ENCODE results near the gene PDRG1. TPM values are rescaled to one million over a fixed set of nuclear protein-coding genes. Genes with fewer than 3 reads are reported as not detected.

Gene PDRG1
- total RNA-seq = 10 to 100 TPM; 13.1 to 13.4 TPM

GRCh38 chr20:31951530-31952453 lies at the start of gene PDRG1:
Gene PDRG1, minus strand, starts transcription at chr20:31952046. Its CDS starts 85 bp downstream, at chr20:31951961.
- POLR2A ChIA-PET = interaction anchor here (0.6 to 1.3 kb wide), 7 partner anchors 15 to 448 kb away, joined by 3 to 4 read pairs (median 3); no protein-coding TSS in a partner anchor
- peaks cover 25% of the 10 kb centered on the region for H3K36me3 Mint-ChIP-seq

DNA sequence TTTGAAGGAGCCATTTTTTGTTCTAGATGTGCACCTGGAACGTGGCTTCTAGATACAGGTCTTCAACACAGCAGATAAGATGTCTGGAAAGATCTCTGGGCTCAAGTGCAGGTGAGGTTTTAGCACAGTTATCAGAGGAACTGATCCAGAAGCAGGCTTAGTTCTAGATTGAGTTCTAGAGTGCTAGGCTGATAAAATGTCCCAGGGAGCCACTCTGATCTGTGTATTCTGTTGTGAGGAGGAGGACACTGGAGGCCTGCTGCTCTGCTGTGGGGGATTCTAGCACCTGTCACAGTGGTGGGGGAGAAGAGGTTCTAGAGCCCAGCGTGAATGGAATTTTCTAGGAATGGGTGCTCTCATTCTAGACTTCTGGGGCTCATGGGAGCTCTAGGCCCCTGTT lies 46.4 kb upstream of the PDRG1 start:
- Mint-ChIP-seq H3K27ac (no peak overlapping the region), H3K27me3 (peaks cover 27% of the 10 kb centered on the region)
- POLR2A ChIA-PET = no interaction called here

More at GRCh38 chr20:31951530-31952453, at the start of gene PDRG1:
- peaks cover 23% of the 10 kb centered on the region for H3K4me1 Mint-ChIP-seq
- peak; percentile 96 for ATAC-seq (ENCODE audit: low read depth)
- H3K9me3 Mint-ChIP-seq = no peaks in the 10 kb centered on the region
- H3K4me3 Mint-ChIP-seq = peak within 1 kb of the TSS; percentile 99
- peak within 1 kb of the TSS; percentile 96 for H3K27ac Mint-ChIP-seq
- peak; percentile 99 for DNase-seq
- H3K27me3 Mint-ChIP-seq = peaks cover 12% of the 10 kb centered on the region

DNA sequence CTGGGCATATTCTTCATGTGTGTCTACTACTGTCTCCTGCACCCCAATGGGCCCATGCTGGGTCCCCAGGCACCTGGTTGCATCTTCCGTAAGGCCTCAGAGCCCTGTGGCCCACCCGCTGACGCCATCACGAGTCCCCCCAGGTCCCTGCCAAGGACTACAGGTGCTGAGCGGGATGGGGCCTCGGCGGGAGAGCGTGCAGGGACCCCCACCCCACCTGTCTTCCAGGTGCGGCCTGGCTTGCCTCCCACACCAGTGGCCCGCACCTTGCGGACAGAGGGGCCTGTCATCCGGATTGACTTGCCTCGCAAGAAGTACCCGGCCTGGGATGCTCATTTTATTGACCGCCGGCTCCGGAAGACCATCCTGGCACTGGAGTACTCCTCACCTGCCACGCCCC lies 45.1 kb upstream of the PDRG1 start:
- H3K9me3 Mint-ChIP-seq = no peaks in the 10 kb centered on the region
- no peaks in the 10 kb centered on the region for H3K36me3 Mint-ChIP-seq
- POLR2A ChIA-PET = no interaction called here
- H3K4me3 Mint-ChIP-seq = no peak overlapping the region
- H3K27me3 Mint-ChIP-seq = peaks cover 34% of the 10 kb centered on the region
- DNase-seq (no peak), ATAC-seq (ENCODE audit: low read depth) (no peak)
- H3K27ac Mint-ChIP-seq = no peak overlapping the region
- H3K4me1 Mint-ChIP-seq = no peaks in the 10 kb centered on the region

More for the DNA sequence above, 46.4 kb upstream of the PDRG1 start:
- Mint-ChIP-seq H3K9me3 (no peaks in the 10 kb centered on the region), H3K36me3 (no peaks in the 10 kb centered on the region), H3K4me1 (no peaks in the 10 kb centered on the region), H3K4me3 (no peak overlapping the region)
- no peak for ATAC-seq (ENCODE audit: low read depth)
- no peak for DNase-seq

- Mint-ChIP-seq H3K27me3 (peaks cover 34% of the 10 kb centered on the region), H3K27ac (no peak overlapping the region), H3K36me3 (no peaks in the 10 kb centered on the region), H3K9me3 (no peaks in the 10 kb centered on the region), H3K4me1 (no peaks in the 10 kb centered on the region), H3K4me3 (no peak overlapping the region)
- ATAC-seq (ENCODE audit: low read depth) = no peak
- POLR2A ChIA-PET = no interaction called here
- no peak for DNase-seq
Measured at GRCh38 chr20:31992086-31992485, 40.2 kb upstream of the PDRG1 start.

DNA sequence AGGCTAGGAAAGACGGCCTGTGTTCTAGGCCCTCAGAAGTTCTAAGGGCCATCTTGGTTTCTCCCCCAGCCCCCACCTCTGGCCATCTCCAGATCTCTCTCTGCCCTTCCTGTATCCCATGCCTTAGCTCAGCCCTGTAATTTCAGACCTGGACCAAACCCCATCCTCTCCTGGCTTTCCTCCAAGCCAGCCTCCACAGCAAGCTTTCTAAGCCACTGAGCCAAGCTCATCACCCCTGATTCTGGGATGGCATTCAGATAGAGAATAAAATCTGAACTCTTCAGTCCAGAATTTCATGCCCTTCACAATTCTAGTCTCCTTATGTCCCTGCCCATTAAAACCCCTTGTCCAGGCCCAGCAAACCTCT lies 39.5 kb upstream of the PDRG1 start:
- Mint-ChIP-seq H3K9me3 (no peaks in the 10 kb centered on the region), H3K27ac (peak overlapping the region; percentile 39), H3K4me1 (no peaks in the 10 kb centered on the region), H3K4me3 (no peak overlapping the region), H3K36me3 (no peaks in the 10 kb centered on the region), H3K27me3 (peaks cover 32% of the 10 kb centered on the region)
- ATAC-seq (ENCODE audit: low read depth) = no peak
- POLR2A ChIA-PET = no interaction called here
- DNase-seq = no peak

DNA sequence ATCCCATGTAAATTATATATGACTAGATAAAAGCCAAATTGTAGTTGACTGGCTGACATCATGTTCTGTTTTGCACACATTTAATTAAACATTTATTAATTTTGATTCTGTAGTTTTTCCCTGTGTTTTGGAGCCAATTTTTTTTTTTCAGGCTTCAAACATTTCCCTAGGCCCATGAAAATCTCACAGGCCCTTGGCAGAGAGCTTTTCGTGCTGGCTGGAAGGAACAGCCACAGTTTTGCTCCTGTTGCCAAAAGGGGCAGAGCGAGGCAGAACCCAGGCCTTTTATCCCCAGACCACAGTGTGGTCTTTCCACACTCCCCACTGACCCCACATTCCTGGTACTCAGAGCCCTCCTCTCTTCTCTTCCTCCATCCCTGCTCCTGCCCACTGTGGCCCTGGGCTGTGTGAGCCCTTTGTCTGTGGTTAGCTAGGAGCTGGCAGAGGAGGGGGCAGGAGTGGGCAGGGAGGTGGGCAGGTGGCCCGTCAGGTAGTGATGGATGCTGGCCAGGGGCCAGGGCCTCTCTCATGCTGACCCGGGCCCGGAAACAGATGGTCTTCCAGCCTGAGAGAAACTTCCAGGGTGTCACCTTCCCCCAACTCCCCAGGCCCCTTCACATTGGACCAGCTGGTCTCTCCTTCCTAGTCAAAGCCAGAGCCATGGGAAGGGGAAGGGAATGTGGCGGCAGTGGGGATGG lies 38.9 kb upstream of the PDRG1 start:
- H3K27me3 Mint-ChIP-seq = peaks cover 29% of the 10 kb centered on the region
- no peaks in the 10 kb centered on the region for H3K9me3 Mint-ChIP-seq
- DNase-seq = no peak
- POLR2A ChIA-PET = no interaction called here
- no peaks in the 10 kb centered on the region for H3K4me1 Mint-ChIP-seq
- no peak overlapping the region for H3K27ac Mint-ChIP-seq
- H3K4me3 Mint-ChIP-seq = no peak overlapping the region
- no peak for ATAC-seq (ENCODE audit: low read depth)
- no peaks in the 10 kb centered on the region for H3K36me3 Mint-ChIP-seq

GRCh38 chr20:31989030-31989645 lies 37.3 kb upstream of the PDRG1 start:
- peaks cover 18% of the 10 kb centered on the region for H3K27me3 Mint-ChIP-seq
- H3K4me1 Mint-ChIP-seq = no peaks in the 10 kb centered on the region
- ATAC-seq (ENCODE audit: low read depth) (no peak), DNase-seq (no peak)
- POLR2A ChIA-PET = no interaction called here
- no peak overlapping the region for H3K27ac Mint-ChIP-seq
- no peak overlapping the region for H3K4me3 Mint-ChIP-seq
- no peaks in the 10 kb centered on the region for H3K36me3 Mint-ChIP-seq
- H3K9me3 Mint-ChIP-seq = no peaks in the 10 kb centered on the region

DNA sequence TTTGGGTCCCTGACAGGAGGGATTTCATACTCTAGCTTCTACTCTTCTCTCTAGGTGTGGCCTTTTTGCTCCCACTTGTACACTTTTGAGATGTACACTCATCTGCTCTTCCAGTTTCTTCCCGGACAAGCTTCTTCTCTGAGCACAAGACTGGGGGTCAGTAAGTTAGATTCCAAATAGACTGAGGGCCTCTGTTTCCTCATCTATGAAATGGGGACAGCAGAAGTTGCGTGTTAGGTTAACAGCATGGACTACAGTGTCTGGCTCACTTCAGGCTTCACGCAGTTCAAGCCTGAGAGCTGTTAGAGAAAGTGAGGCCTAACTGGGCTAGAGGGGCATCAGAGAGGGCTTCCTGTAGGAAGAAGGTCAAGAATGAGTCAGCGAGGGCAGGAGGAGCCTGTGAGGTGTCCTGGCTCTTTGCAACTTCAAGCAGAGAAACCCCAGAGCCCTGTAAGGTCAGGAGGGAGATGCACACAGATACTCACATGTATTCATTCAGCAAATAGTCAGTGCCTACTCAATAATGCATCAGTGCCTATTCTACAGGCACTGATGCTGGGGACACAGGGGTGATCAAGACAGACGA lies 36.7 kb upstream of the PDRG1 start:
- Mint-ChIP-seq H3K4me1 (no peaks in the 10 kb centered on the region), H3K4me3 (no peak overlapping the region), H3K36me3 (no peaks in the 10 kb centered on the region), H3K27ac (no peak overlapping the region), H3K27me3 (peaks cover 12% of the 10 kb centered on the region), H3K9me3 (no peaks in the 10 kb centered on the region)
- ATAC-seq (ENCODE audit: low read depth) = no peak
- POLR2A ChIA-PET = no interaction called here
- DNase-seq = no peak

GRCh38 chr20:31987744-31988143 lies 35.9 kb upstream of the PDRG1 start:
- Mint-ChIP-seq H3K27me3 (peaks cover 6% of the 10 kb centered on the region), H3K4me1 (no peaks in the 10 kb centered on the region), H3K4me3 (no peak overlapping the region), H3K27ac (no peak overlapping the region), H3K9me3 (no peaks in the 10 kb centered on the region), H3K36me3 (no peaks in the 10 kb centered on the region)
- DNase-seq (no peak), ATAC-seq (ENCODE audit: low read depth) (no peak)
- POLR2A ChIA-PET = no interaction called here

GRCh38 chr20:31984981-31985471 lies 33.2 kb upstream of the PDRG1 start:
- no peaks in the 10 kb centered on the region for H3K4me1 Mint-ChIP-seq
- H3K4me3 Mint-ChIP-seq = no peak overlapping the region
- H3K27me3 Mint-ChIP-seq = peaks cover 3% of the 10 kb centered on the region
- DNase-seq (no peak), ATAC-seq (ENCODE audit: low read depth) (no peak)
- H3K27ac Mint-ChIP-seq = no peak overlapping the region
- no peaks in the 10 kb centered on the region for H3K36me3 Mint-ChIP-seq
- H3K9me3 Mint-ChIP-seq = no peaks in the 10 kb centered on the region
- POLR2A ChIA-PET = no interaction called here

GRCh38 chr20:31981784-31982183 lies 29.9 kb upstream of the PDRG1 start:
- no peak for ATAC-seq (ENCODE audit: low read depth)
- peaks cover 8% of the 10 kb centered on the region for H3K27me3 Mint-ChIP-seq
- no peak overlapping the region for H3K27ac Mint-ChIP-seq
- H3K4me3 Mint-ChIP-seq = no peak overlapping the region
- H3K4me1 Mint-ChIP-seq = no peaks in the 10 kb centered on the region
- no peaks in the 10 kb centered on the region for H3K36me3 Mint-ChIP-seq
- no peaks in the 10 kb centered on the region for H3K9me3 Mint-ChIP-seq
- no peak for DNase-seq
- POLR2A ChIA-PET = no interaction called here

GRCh38 chr20:31979713-31980426 lies 28.0 kb upstream of the PDRG1 start:
- no peaks in the 10 kb centered on the region for H3K4me1 Mint-ChIP-seq
- H3K27me3 Mint-ChIP-seq = peaks cover 8% of the 10 kb centered on the region
- H3K4me3 Mint-ChIP-seq = no peak overlapping the region
- DNase-seq (no peak), ATAC-seq (ENCODE audit: low read depth) (no peak)
- H3K9me3 Mint-ChIP-seq = no peaks in the 10 kb centered on the region
- H3K27ac Mint-ChIP-seq = no peak overlapping the region
- no peaks in the 10 kb centered on the region for H3K36me3 Mint-ChIP-seq
- POLR2A ChIA-PET = no interaction called here

GRCh38 chr20:31977080-31977479 lies 25.2 kb upstream of the PDRG1 start:
- Mint-ChIP-seq H3K4me3 (no peak overlapping the region), H3K27me3 (peaks cover 5% of the 10 kb centered on the region), H3K4me1 (no peaks in the 10 kb centered on the region), H3K27ac (no peak overlapping the region), H3K36me3 (no peaks in the 10 kb centered on the region), H3K9me3 (no peaks in the 10 kb centered on the region)
- ATAC-seq (ENCODE audit: low read depth) (no peak), DNase-seq (no peak)
- POLR2A ChIA-PET = no interaction called here

Measured in activated naive CD8-positive, alpha-beta T cell treated with anti-CD3 and anti-CD28 coated beads, Interleukin-2, amount 10 ng/mL, durations not matched to agents 7 days and 5 days (primary cell).